ENCODE results near the gene ANXA8L1. TPM values are rescaled to one million over a fixed set of nuclear protein-coding genes. Genes with fewer than 3 reads are reported as not detected.
"Not testable (repeated sequence)": the region's sequence is repeated elsewhere in the genome, so short reads cannot be mapped to it uniquely, and the experiment has no call there.

The ANXA8L1 gene
- total and polyA plus RNA-seq, 2 of the 4 experiments (the other 2 are of a cell fraction): 0.18 to 0.32 TPM

GRCh38 chr10:46374410-46374809 is 1.2 kb upstream of the ANXA8L1 start:
- H3K9me3 ChIP-seq (ENCODE audit: control insufficient read depth, insufficient read depth, low read length); POLR2A ChIA-PET (ENCODE audit: unreplicated experiment); intact Hi-C loops (cut with micrococcal nuclease); H3K56ac ChIP-seq (ENCODE audit: extremely low read depth, insufficient read depth, low read length); BruUV-seq (replicated peaks); H2BK5ac ChIP-seq (ENCODE audit: low read depth, low read length, poor library complexity, severe bottlenecking); H3K36me3 ChIP-seq (ENCODE audit: control insufficient read depth, insufficient read depth, low read length); H3K4me2 ChIP-seq (ENCODE audit: low read depth, low read length); H3K4me1 ChIP-seq (ENCODE audit: control insufficient read depth, insufficient read depth, low read length); DNase-seq; H4K8ac ChIP-seq (ENCODE audit: low read depth in 2 of 2, low read length in 2 of 2); CTCF ChIA-PET; H2BK20ac ChIP-seq (ENCODE audit: low read depth, low read length); dilution Hi-C loops (cut with HindIII; ENCODE audit: low sequenced_read_pairs, unreplicated experiment); H3K79me1 ChIP-seq (ENCODE audit: low read depth in 1 of 2, low read length in 2 of 2); H3K27ac ChIP-seq (ENCODE audit: insufficient read depth, low read length); H2AFZ ChIP-seq (replicated peaks; ENCODE audit: low read length, poor library complexity); H3K23ac ChIP-seq (ENCODE audit: low read depth, low read length); H3K9me1 ChIP-seq (ENCODE audit: insufficient read depth, low read length); H3K27me3 ChIP-seq (ENCODE audit: control insufficient read depth, insufficient read depth, low read length); H3K14ac ChIP-seq (replicated peaks; ENCODE audit: low read depth, low read length); in situ Hi-C loops (cut with MboI; ENCODE audit: low sequenced_read_pairs); H2BK15ac ChIP-seq (ENCODE audit: low read depth, low read length); H2BK120ac ChIP-seq (ENCODE audit: low read depth, low read length); H3K4ac ChIP-seq (ENCODE audit: low read depth, low read length); H3K18ac ChIP-seq (ENCODE audit: low read depth, low read length); H2AK5ac ChIP-seq (ENCODE audit: low read depth, low read length); H4K5ac ChIP-seq (ENCODE audit: low read depth, low read length); ATAC-seq (ENCODE audit: low read depth); H2AK9ac ChIP-seq (replicated peaks; ENCODE audit: low read depth, low read length, poor library complexity); H4K91ac ChIP-seq (ENCODE audit: insufficient read depth, low read depth, low read length); H3K4me3 ChIP-seq (ENCODE audit: insufficient read depth, low read depth, low read length); H4K20me1 ChIP-seq (ENCODE audit: insufficient read depth, low read length); H3K9ac ChIP-seq (ENCODE audit: low read depth, low read length): not testable (repeated sequence)
- WGBS, 2 experiments (ENCODE audit: extremely low coverage in 2 of 2, insufficient read length in 1 of 2): no CpG with 5 or more reads among the region's 3 CpGs

DNA sequence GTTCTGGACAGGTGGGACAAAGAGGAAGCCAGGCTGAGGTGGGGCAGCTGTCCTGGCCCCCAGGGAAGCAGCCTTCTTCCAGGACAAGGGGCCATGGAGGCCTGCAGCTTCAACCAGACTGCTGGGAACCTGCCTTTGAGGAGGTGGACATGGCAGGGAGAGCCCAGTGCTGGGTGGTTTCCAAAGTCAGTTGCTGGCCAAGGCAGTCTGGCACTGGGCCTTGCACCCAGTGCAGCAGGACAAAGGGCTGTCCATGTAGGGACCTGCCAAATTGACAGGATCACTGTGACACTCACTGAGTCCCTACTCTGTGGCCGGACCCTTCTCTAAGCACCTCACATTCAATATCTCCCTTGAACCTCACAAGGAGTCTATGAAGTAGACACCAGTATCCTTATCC is 1.4 kb downstream of the ANXA8L1 start:
- H3K18ac ChIP-seq (ENCODE audit: low read depth, low read length); H3K4ac ChIP-seq (ENCODE audit: low read depth, low read length); H3K27ac ChIP-seq (ENCODE audit: insufficient read depth, low read length); CTCF ChIA-PET; H2AK9ac ChIP-seq (replicated peaks; ENCODE audit: low read depth, low read length, poor library complexity); H3K9me3 ChIP-seq (ENCODE audit: control insufficient read depth, insufficient read depth, low read length); POLR2A ChIA-PET (ENCODE audit: unreplicated experiment); H3K4me2 ChIP-seq (ENCODE audit: low read depth, low read length); DNase-seq; H2BK20ac ChIP-seq (ENCODE audit: low read depth, low read length); ATAC-seq (ENCODE audit: low read depth); H4K8ac ChIP-seq (ENCODE audit: low read depth in 2 of 2, low read length in 2 of 2); H2BK120ac ChIP-seq (ENCODE audit: low read depth, low read length); intact Hi-C loops (cut with micrococcal nuclease); H3K9me1 ChIP-seq (ENCODE audit: insufficient read depth, low read length); H3K56ac ChIP-seq (ENCODE audit: extremely low read depth, insufficient read depth, low read length); H3K36me3 ChIP-seq (ENCODE audit: control insufficient read depth, insufficient read depth, low read length); dilution Hi-C loops (cut with HindIII; ENCODE audit: low sequenced_read_pairs, unreplicated experiment); H4K5ac ChIP-seq (ENCODE audit: low read depth, low read length); BruUV-seq (replicated peaks); H2BK15ac ChIP-seq (ENCODE audit: low read depth, low read length); H3K79me1 ChIP-seq (ENCODE audit: low read depth in 1 of 2, low read length in 2 of 2); H3K14ac ChIP-seq (replicated peaks; ENCODE audit: low read depth, low read length); in situ Hi-C loops (cut with MboI; ENCODE audit: low sequenced_read_pairs); H4K20me1 ChIP-seq (ENCODE audit: insufficient read depth, low read length); H3K9ac ChIP-seq (ENCODE audit: low read depth, low read length); H3K27me3 ChIP-seq (ENCODE audit: control insufficient read depth, insufficient read depth, low read length); H2AFZ ChIP-seq (replicated peaks; ENCODE audit: low read length, poor library complexity); H2AK5ac ChIP-seq (ENCODE audit: low read depth, low read length); H2BK5ac ChIP-seq (ENCODE audit: low read depth, low read length, poor library complexity, severe bottlenecking); H3K4me3 ChIP-seq (ENCODE audit: insufficient read depth, low read depth, low read length); H4K91ac ChIP-seq (ENCODE audit: insufficient read depth, low read depth, low read length); H3K4me1 ChIP-seq (ENCODE audit: control insufficient read depth, insufficient read depth, low read length); H3K23ac ChIP-seq (ENCODE audit: low read depth, low read length): not testable (repeated sequence)
- WGBS, 2 experiments (ENCODE audit: extremely low coverage in 2 of 2, insufficient read length in 1 of 2): no CpG with 5 or more reads among the region's 1 CpG
